ENCODE data around the gene RBM23.

GRCh38 chr14:22929961-22930364 lies 11.0 kb upstream of the RBM23 start:
- TF ChIP-seq CTCF (conservative IDR thresholded peaks at IDR 0.05; ENCODE audit: low read depth, low read length) (no peak), EZH2phosphoT487 (IDR thresholded peaks at IDR 0.05; ENCODE audit: borderline replicate concordance, low read length) (no peak)

All from PC-3 (cell line).